GM21447 (cell line): Measurements from ENCODE around the gene PIGP.
"Not testable (repeated sequence)": the region's sequence is repeated elsewhere in the genome, so short reads cannot be mapped to it uniquely, and the experiment has no call there.

ENCODE experiments used
- ATAC-seq: cut with Tn5 transposase; IDR thresholded peaks from one replicate; pipeline ENCODE4 v1.9.1; 2021; ENCODE audit not compliant: unreplicated experiment

Gene PIGP

GRCh38 chr21:37045149-37045548 is 27.7 kb downstream of the PIGP start:
- no peak for ATAC-seq

- no peak for ATAC-seq
These were observed 28.2 kb downstream of the PIGP start for GRCh38 chr21:37044643-37045042.

- no peak for ATAC-seq
These were observed 29.1 kb downstream of the PIGP start for GRCh38 chr21:37043818-37044217.

GRCh38 chr21:37041706-37042271 is 31.1 kb downstream of the PIGP start:
- ATAC-seq, result no peak

GRCh38 chr21:37040212-37040611 is 32.7 kb downstream of the PIGP start:
- ATAC-seq, result no peak

GRCh38 chr21:37039411-37040075 is 33.3 kb downstream of the PIGP start:
- ATAC-seq, result no peak

GRCh38 chr21:37036177-37036576 is 36.7 kb downstream of the PIGP start:
- ATAC-seq, result no peak

- ATAC-seq, result not testable (repeated sequence)
These were observed 38.5 kb downstream of the PIGP start for GRCh38 chr21:37034394-37034793.

- no peak for ATAC-seq
These were observed 39.9 kb downstream of the PIGP start for GRCh38 chr21:37032877-37033471.

GRCh38 chr21:37032293-37032692 is 40.6 kb downstream of the PIGP start:
- ATAC-seq, result no peak

GRCh38 chr21:37030864-37031263 is 42.0 kb downstream of the PIGP start:
- ATAC-seq, result no peak

- no peak for ATAC-seq
These were observed 44.3 kb downstream of the PIGP start for GRCh38 chr21:37028570-37028969.

GRCh38 chr21:37026499-37026898 is 46.4 kb downstream of the PIGP start:
- ATAC-seq, result no peak

GRCh38 chr21:37017951-37018679 is 54.8 kb downstream of the PIGP start:
- no peak for ATAC-seq
